RPMI7951 (cell line): ENCODE measurements around the gene RALGPS2. TPM values are rescaled to one million over a fixed set of nuclear protein-coding genes. Genes with fewer than 3 reads are reported as not detected.

Source experiments
- DNase-seq: peaks from one replicate; pipeline ENCODE4 v3.0.0-alpha.2; 2012; ENCODE audit warnings: low read depth
- total RNA-seq: library from RNA; depleted of rRNA; stranded (reverse); fragments of >200 nt; shearing (Covaris generic); gene quantifications from 2 replicates; pipeline ENCODE4 v1.2.3, GENCODE V29; 2014; rRNA removed

The RALGPS2 gene, protein sequence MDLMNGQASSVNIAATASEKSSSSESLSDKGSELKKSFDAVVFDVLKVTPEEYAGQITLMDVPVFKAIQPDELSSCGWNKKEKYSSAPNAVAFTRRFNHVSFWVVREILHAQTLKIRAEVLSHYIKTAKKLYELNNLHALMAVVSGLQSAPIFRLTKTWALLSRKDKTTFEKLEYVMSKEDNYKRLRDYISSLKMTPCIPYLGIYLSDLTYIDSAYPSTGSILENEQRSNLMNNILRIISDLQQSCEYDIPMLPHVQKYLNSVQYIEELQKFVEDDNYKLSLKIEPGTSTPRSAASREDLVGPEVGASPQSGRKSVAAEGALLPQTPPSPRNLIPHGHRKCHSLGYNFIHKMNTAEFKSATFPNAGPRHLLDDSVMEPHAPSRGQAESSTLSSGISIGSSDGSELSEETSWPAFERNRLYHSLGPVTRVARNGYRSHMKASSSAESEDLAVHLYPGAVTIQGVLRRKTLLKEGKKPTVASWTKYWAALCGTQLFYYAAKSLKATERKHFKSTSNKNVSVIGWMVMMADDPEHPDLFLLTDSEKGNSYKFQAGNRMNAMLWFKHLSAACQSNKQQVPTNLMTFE
- total RNA-seq: 9.2 and 18.1 TPM in 2 replicates

- DNase-seq: peak; percentile 77
Measured at GRCh38 chr1:178724728-178725465, at the start of gene RALGPS2. RALGPS2 (plus strand) TSS chr1:178725244; CDS start chr1:178776765, 51,521 bp downstream.

DNA sequence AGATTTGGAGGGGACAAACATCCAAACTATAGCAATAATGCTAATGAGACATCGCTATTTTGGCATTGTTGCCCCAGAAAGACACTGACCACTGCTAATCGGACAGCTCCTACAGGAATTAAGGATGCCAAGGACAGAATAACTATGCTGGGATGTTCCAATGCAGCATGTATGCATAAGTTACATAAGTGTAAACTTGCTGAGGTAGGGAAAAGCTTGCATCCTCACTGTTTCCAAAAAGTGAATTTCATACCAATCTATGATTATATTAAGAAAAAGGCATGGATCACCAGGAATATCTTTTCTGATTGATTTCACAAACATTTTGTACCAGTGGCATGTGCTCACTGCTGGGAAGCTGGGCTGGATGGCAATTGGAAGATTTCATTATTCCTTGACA, 45.8 kb upstream of the RALGPS2 start:
- DNase-seq: no peak

DNA sequence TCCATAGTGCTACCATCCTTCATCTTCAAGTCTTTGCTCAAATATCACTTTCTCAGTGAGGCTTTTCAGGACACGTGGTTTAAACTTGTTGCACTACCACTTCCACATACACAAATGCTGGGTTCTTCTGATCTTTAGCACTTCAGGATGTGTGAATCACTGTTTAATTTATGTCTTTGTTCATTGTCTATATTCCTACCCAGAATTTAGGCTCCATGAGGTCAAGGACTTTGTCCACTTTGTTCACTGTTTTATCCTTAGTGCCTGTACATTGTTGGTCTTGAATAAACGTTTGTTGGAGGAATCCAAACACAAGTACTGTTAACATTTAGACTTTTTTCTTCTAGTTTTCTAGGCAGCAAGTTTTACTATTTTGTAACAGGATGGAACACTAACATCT, 42.6 kb upstream of the RALGPS2 start:
- no peak for DNase-seq

DNA sequence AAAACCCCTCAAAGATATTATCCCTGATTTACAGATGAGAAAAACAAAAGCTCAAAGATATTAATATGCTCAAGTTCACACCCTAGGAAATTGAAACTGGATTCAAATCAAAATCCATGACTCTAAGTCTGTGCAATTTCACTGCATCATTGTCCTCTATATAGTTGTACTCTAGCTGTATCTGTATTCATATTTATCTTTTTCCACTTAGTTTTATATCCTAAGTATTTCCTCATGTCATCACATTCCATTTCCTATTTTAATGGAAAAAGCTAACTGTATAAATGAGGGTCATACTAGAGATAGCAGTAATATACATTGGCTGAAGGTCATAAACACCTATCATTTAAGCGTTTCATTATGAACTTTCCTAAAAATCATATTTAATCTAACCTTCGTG, 42.2 kb upstream of the RALGPS2 start:
- DNase-seq: no peak

- no peak for DNase-seq
Measured at GRCh38 chr1:178683291-178683690, 41.8 kb upstream of the RALGPS2 start.

DNA sequence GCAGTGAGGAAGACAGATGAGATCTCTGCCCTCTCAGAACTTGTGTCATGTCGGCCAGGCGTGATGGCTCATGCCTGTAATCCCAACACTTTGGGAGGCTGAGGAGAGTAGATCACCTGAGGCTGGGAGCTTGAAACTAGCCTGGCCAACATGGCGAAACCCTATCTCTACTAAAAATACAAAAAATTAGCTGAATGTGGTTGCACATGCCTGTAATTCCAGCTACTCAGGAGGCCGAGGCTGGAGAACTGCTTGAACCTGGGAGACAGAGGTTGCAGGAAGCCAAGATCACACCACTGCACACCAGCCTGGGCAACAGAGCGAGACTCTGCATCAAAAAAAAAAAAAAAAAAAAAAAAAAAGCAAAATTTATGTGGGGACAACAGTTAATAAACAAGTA, 40.9 kb upstream of the RALGPS2 start:
- DNase-seq: no peak

GRCh38 chr1:178684542-178685000, 40.5 kb upstream of the RALGPS2 start:
- peak; percentile 76 for DNase-seq

DNA sequence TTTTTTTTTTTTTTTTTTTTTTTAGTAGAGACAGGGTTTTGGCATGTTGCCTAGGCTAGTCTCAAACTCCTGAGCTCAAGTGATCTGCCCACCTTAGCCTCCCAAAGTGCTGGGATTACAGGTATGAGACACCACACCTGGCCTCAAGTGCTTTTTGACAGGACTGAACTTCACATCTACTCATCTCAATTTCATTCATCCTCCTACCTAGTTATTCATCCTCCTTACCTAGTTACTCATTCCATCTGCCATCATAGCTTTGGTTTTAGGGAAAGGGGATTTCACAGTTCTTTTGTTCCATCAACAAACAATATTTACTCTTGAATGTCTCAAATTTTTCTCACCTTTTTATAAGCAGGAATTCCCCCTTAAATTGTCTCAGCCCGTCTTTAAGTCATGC, 38.6 kb upstream of the RALGPS2 start:
- DNase-seq: no peak

GRCh38 chr1:178688244-178688643, 36.8 kb upstream of the RALGPS2 start:
- peak; percentile 51 for DNase-seq

GRCh38 chr1:178689769-178690168, 35.3 kb upstream of the RALGPS2 start:
- DNase-seq: no peak

- no peak for DNase-seq
Measured at GRCh38 chr1:178690496-178690895, 34.5 kb upstream of the RALGPS2 start.

GRCh38 chr1:178692564-178693327, 32.3 kb upstream of the RALGPS2 start:
- DNase-seq: no peak

GRCh38 chr1:178693366-178693765, 31.7 kb upstream of the RALGPS2 start:
- peak; percentile 43 for DNase-seq

GRCh38 chr1:178694923-178695525, 30.0 kb upstream of the RALGPS2 start:
- no peak for DNase-seq

GRCh38 chr1:178702146-178702545, 22.9 kb upstream of the RALGPS2 start:
- peak; percentile 55 for DNase-seq

- DNase-seq: no peak
Measured at GRCh38 chr1:178704833-178705232, 20.2 kb upstream of the RALGPS2 start.

DNA sequence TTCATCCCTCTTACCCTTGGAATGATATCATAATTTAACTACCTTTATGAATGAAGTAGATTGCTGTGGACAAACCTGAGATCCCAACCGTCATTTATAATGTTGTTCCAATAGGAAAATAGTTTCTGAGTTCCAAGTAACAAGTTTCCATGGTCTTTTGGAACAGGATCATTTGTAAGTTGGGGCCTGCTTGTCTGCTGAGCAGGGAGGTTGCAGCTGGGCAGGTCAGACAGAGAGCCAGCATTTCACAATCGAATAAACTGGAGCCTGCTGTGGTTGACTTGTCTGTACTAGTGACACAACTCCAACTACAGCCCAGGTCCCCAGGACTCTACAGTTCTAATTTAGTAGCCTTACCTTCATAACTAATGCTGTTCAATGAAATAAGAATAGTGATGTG, 18.6 kb upstream of the RALGPS2 start:
- no peak for DNase-seq

GRCh38 chr1:178713259-178713658, 11.8 kb upstream of the RALGPS2 start:
- DNase-seq: peak; percentile 30

DNA sequence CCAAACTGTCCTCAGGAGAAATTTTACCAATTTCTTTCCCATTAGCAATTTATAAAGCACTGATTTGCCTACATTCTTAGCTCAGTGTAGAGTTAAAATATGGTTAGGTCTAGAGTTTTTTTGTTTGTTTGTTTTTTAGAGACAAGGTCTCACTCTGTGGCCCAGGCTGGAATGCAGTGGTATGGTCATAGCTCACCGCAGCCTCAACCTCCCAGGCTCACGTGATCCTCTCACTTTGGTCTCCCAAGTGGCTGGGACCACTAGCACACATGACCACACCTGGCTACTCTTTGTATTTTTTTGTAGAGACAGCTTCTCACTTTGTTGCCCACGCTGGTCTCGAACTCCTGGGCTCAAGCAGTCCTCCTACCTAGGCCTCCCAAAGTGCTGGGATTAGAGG, 10.6 kb upstream of the RALGPS2 start:
- no peak for DNase-seq

DNA sequence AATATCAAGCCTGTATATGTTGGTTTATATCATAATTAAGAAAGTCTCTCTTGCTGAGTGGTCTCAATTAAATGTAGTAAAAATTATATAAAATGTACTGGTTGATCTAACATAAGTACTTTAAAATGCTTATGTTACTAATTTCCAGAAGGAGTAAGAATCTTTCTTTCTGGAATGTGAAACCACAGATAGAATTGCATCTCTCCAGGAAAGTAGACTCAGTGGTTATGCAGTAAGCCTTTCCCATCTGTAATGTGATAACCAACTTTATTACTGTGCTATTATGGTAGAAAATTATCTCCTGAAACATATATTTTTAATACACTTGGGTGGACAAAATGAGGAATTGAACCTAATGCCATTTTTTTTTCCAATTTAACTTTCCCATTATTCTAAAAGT, 8.9 kb upstream of the RALGPS2 start:
- DNase-seq: no peak

DNA sequence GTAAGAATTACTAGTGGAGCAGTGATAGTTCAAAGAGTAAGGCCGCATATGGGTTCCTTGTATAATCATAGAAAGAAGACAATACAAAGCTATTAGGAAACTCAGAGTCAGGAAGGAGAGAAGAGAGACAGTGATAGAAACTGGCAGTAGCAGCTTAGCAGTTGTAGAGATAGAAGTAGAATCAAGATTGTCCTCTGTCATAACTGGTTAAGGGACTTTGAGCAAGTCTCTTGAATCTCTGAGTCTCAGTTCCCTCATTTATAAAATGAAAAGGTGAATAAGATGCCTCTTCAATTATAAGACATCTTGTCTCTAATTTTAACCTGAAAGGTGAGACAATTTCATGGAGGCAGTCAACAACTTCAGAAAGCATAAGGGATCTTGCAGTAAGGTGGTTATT, 6.5 kb upstream of the RALGPS2 start:
- DNase-seq: no peak
